Measurements from ENCODE around the gene OR5D18.

The OR5D18 gene

GRCh38 chr11:55819330-55819729 is at the start of gene OR5D18:
Gene OR5D18 (plus strand): TSS chr11:55819630. CDS start chr11:55819630, 0 bp downstream.
- no peak for TF ChIP-seq CTCF (conservative IDR thresholded peaks at IDR 0.05; ENCODE audit: low read depth, low read length)
- DNase-seq (ENCODE audit: low read depth) = no peak
- no peak within 1 kb of the TSS for H3K4me3 ChIP-seq (ENCODE audit: low read depth, low read length)

GRCh38 chr11:55773138-55773537 is 46.3 kb upstream of the OR5D18 start, which contains the start of gene OR5D13:
Gene OR5D13 (plus strand): TSS chr11:55773438. CDS start chr11:55773438, 0 bp downstream.
- no peak within 1 kb of the TSS for H3K4me3 ChIP-seq (ENCODE audit: low read depth, low read length)
- DNase-seq (ENCODE audit: low read depth) = no peak

GRCh38 chr11:55791606-55792005 is 27.8 kb upstream of the OR5D18 start:
- H3K4me3 ChIP-seq (ENCODE audit: low read depth, low read length) = no peak overlapping the region
- no peak for TF ChIP-seq CTCF (conservative IDR thresholded peaks at IDR 0.05; ENCODE audit: low read depth, low read length)
- no peak for DNase-seq (ENCODE audit: low read depth)

More at GRCh38 chr11:55773138-55773537, 46.3 kb upstream of the OR5D18 start, which contains the start of gene OR5D13:
- TF ChIP-seq CTCF (conservative IDR thresholded peaks at IDR 0.05; ENCODE audit: low read depth, low read length) = no peak

GRCh38 chr11:55793321-55793720 is 26.1 kb upstream of the OR5D18 start:
- TF ChIP-seq CTCF (conservative IDR thresholded peaks at IDR 0.05; ENCODE audit: low read depth, low read length) = no peak
- H3K4me3 ChIP-seq (ENCODE audit: low read depth, low read length) = no peak overlapping the region
- no peak for DNase-seq (ENCODE audit: low read depth)

- no peak within 1 kb of the TSS for H3K4me3 ChIP-seq (ENCODE audit: low read depth, low read length)
- DNase-seq (ENCODE audit: low read depth) = no peak
- TF ChIP-seq CTCF (conservative IDR thresholded peaks at IDR 0.05; ENCODE audit: low read depth, low read length) = no peak
Measured at GRCh38 chr11:55795256-55795655, 24.2 kb upstream of the OR5D18 start, which contains the start of gene OR5D14. Gene OR5D14 (plus strand): TSS chr11:55795556. CDS start chr11:55795556, 0 bp downstream.

GRCh38 chr11:55806248-55806647 is 13.2 kb upstream of the OR5D18 start:
- no peak overlapping the region for H3K4me3 ChIP-seq (ENCODE audit: low read depth, low read length)
- DNase-seq (ENCODE audit: low read depth) = no peak
- no peak for TF ChIP-seq CTCF (conservative IDR thresholded peaks at IDR 0.05; ENCODE audit: low read depth, low read length)

GRCh38 chr11:55811067-55811466 is 8.4 kb upstream of the OR5D18 start, which contains the start of gene OR5L1:
Gene OR5L1 (plus strand): TSS chr11:55811367. CDS start chr11:55811467, 100 bp downstream.
- H3K4me3 ChIP-seq (ENCODE audit: low read depth, low read length) = no peak within 1 kb of the TSS
- no peak for DNase-seq (ENCODE audit: low read depth)
- no peak for TF ChIP-seq CTCF (conservative IDR thresholded peaks at IDR 0.05; ENCODE audit: low read depth, low read length)
